GM21825 (cell line): Measurements from ENCODE around the gene HSPG2.
"Not testable (repeated sequence)": the region's sequence is repeated elsewhere in the genome, so short reads cannot be mapped to it uniquely, and the experiment has no call there.

ENCODE experiments used
- ATAC-seq: cut with Tn5 transposase; IDR thresholded peaks from one replicate; pipeline ENCODE4 v1.9.1; 2021; ENCODE audit warnings: mild to moderate bottlenecking, moderate library complexity; ENCODE audit not compliant: unreplicated experiment

HSPG2 gene

GRCh38 chr1:21830792-21831453 lies 106.2 kb downstream of the HSPG2 start:
- no peak for ATAC-seq

DNA sequence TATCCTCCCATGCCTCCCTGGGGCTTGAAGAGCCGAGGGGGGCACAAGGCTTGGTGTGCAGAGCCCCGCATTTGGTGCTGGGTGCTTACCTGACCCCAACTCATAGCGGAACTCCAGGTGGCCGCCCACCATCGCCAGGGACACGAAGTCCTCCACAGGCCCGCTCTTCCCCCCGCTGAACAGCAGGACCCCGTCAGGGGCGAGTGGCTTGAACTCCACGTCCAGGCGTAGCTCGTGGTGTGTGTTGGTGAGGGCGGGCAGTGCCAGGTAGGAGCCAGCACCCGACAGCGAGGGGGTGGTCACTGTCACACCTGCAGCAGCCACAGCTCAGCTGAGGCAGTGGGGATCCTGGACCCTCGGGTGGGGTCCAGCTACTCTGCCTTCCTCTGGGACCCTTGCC lies 107.8 kb downstream of the HSPG2 start:
- ATAC-seq = no peak

GRCh38 chr1:21828506-21829210 lies 108.5 kb downstream of the HSPG2 start:
- no peak for ATAC-seq

DNA sequence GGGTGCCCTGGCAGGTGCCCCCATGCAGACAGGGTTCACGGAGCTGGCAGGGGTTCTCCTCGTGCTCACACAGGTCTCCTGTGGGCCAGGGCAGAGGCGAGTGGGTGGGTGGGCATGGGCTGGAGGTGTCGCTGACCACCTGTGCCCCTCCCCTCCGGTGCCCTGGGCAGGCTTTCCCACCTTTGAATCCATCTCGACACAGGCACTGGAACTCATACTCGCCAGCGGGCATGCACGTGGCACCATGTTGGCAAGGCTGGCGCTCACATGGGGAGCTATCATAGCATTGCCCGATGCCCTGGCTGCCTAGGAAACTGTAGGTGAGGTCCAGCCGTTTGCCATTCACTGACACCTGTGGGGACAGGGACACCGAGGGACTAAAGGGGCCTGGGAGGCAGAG lies 109.0 kb downstream of the HSPG2 start:
- ATAC-seq = no peak

DNA sequence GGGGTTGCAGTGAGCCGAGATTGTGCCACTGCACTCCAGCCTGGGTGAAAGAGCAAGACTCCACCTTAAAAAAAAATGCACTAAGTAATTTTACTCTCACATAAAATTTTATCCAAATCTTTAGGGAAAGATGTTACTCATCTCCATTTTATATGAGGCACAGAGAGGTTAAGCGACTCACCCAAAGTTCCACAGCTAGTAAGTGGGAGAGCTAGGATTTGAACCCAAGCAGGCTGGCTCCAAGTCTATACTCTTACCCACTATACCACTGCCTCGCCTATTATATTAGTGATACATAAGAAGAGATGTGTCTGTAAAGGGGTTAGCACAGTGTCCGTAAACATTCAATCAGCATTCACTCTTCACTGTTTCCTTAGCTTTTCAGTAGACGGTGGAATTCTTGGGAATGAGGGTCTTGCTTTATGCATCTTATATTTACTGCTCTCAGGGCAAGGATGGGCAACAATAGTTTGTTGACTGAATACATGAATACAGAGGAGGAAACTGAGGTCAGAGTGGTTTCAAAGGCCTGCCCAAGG lies 109.9 kb downstream of the HSPG2 start:
- ATAC-seq = no peak

DNA sequence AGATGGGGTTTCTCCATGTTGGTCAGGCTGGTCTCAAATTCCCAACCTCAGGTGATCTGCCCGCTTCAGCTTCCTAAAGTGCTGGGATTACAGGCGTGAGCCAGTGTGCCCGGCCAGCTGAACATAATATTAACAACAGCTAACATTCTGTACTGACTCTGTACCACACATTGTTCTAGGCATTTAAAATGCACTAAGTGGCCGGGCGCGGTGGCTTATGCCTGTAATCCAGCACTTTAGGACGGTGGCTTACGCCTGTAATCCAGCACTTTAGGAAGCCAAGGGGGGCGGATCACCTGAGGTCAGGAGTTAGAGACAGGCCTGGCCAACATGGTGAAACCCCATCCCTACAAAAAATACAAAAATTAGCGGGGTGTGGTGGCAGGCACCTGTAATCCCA lies 110.4 kb downstream of the HSPG2 start:
- not testable (repeated sequence) for ATAC-seq

DNA sequence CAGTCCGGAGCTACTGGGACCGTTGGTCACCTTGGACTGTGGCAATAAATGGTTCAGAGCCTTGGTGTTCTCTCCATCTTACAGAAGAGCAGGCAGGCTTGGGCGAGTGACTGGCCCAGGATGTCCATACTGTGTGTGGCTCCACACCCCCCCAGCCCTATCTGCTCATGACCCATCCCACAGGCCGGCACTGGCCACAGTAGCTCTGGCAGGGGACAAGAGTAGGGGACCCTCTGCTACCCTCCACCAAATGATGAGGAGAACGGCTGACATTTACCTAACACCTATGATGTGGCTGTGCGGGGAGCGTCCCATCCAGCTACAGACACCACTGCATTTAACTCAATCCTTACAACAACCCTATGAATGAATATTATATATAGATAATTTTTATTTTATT lies 111.7 kb downstream of the HSPG2 start:
- ATAC-seq = no peak

DNA sequence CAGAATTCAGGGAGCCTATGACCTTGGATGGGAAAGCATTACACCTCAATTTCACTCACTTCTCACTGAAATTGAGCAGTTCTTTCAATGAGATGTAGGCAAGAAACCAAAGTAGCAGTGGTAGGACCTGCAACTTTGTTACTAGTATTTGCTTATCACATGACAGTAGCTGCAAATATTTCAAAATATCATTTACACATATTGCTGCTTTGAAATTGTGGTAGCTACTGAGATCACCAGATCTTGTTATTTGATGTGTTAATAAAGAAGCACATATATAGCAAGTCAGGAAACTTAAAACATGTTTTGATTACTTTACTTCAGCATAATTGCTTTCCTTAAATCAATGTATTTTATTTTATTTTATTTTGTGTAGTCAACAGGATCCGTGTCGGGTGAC lies 112.2 kb downstream of the HSPG2 start:
- no peak for ATAC-seq

GRCh38 chr1:21823980-21824702 lies 113.0 kb downstream of the HSPG2 start:
- ATAC-seq = no peak

DNA sequence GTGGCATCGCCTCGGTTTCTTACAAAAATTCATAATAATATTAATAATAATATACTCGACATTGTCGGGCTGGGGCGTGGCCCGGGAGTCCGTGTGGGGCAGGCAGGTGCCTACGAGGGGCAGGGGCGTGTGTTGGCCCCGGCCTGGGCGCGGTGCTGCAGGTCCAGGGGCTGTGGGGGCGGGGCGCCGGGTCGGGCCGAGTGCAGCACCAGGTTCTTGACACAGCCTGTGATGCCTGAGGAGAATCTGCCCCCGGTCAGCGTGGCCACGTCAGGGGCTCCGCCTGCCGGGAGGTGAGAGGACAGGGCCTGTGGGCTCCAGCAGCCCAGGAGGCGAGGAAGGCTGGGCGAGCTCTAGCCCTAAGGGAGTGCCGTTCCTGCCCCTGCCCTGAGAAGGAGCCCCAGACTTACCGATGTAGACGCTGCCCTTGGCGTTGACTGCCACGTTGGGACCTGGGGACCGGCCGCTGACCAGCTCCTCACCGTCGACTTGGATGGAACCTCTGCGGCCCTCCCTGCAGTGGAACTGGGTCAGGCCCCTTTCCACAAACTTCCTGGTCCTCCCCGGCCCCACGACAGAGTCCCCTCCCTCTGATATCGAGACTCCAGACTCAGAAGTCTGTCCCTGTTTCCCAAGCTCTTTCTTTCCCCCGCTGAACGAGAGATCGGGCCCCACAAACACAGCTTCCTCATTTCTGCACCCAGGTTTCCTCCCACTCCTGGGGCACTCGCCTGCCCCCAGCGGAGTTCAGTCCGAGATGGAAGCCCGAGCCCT lies 113.7 kb downstream of the HSPG2 start:
- ATAC-seq = no peak

- no peak for ATAC-seq
Measured at GRCh38 chr1:21822349-21822748, 114.8 kb downstream of the HSPG2 start.

DNA sequence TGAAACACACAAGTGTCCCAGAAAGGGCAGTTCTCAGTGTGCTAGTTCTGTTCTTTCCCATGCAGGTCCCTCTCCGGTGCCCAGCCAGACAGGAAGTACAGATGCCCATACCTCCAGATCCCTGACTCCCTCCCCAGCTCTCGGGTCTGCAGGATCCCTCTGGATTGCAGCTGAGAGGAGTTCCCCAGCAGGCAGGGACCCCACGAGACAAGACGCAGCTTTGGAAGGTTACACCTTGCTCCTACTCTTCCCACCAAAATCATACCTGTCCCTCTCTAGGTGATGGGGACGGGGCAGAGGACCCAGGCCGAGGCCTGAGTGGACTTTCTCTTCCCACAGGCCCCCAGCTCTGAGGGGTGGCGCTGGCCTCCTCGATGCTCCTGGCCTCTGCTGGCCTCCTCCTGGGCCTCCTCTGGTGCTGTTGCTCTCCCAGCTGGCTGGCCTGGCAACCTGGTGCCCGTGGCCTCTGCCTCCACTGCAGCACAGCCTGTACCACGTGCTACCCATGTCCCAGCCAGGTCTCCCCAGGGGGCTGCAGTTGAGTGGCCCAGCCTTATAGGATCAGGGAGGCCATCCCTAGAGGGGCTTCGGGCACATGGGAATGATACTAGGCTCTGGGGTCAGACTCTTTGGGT lies 115.6 kb downstream of the HSPG2 start:
- no peak for ATAC-seq

DNA sequence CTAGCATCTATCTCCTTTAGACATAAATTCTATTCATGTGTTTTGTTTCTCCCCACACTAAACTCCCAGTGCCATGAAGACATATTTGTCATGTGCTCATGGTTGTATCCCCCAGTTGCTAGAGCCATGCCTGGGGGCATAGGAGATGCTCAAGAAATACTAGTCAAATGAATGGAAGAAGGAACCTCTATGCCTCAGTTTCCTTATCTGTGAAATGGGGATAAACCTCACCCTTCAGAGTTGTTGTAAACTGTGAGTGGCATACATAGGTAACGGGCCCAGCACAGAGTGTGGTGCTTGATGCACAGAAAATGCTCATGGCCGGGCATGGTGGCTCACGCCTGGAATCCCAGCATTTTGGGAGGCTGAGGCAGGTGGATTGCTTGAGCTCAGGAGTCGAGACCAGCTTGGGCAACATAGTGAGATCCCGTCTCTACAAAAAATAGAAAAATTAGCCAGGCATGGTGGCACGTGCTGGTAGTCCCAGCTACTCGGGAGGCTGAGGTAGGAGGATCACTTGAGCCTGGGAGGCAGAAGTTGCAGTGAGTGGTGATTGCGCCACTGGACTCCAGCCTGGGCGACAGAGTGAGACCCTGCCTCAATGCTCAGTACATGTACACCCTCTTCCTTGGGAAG lies 116.4 kb downstream of the HSPG2 start:
- no peak for ATAC-seq

GRCh38 chr1:21818656-21819055 lies 118.5 kb downstream of the HSPG2 start:
- ATAC-seq = no peak

- ATAC-seq = no peak
Measured at GRCh38 chr1:21816602-21817302, 120.4 kb downstream of the HSPG2 start.

DNA sequence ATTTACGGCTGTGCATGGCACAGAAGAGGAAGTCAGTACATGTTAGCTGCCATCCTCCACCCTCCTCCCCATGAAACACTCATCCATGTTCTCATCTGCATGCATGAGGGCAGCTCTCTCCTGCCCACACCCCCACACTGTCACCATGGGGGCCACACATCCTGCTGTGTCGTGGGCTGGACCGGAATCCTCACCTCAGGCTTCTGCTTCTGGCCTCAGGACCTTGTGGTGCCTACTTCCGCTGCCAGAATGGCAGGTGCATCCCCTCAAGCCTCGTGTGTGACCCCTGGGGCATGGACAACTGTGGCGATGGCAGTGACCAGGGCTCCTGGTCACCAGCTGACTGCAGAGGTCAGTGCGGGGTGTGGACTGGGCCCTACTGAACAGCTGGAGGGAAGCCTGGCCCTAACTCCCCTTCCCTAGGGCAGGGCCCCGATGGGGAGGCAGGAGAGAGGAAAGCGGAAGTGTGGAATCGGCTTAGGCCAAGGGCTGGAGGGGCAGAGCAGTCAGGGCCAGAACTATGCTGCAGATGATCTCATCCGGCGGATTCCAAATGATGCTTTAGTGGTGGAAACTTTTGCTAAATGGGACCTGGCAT lies 121.3 kb downstream of the HSPG2 start:
- no peak for ATAC-seq

- ATAC-seq = no peak
Measured at GRCh38 chr1:21814981-21815582, 122.0 kb downstream of the HSPG2 start.

DNA sequence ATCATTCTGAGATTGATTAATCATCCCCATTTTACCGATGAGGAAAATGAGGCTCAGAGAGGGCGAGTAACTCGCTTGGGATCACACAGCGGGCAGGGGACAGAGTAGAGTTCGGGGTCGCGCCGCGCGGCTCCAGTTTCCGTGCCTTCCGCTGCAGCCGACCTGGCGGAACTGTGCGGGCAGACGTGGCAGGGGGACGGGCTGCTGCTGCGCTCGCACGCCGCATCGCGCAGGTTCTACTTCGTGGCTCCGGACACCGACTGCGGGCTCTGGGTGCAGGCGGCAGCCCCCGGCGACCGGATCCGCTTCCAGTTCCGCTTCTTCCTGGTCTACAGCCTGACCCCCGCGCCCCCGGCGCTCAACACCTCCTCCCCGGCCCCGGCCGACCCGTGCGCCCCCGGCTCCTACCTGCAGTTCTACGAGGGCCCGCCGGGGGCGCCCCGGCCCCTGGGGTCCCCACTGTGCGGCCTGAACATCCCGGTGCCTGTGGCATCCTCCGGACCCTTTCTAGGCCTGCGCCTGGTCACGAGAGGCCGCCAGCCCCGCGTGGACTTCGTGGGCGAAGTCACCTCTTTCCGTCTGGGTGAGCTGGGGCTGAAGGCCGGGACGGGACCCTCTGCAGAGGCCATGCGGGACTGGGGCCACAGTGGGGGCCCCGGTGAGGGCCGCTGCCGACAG lies 122.7 kb downstream of the HSPG2 start:
- no peak for ATAC-seq
